DND-41 (cell line): ENCODE measurements around the gene KIFAP3.

Experiments used
- EZH2 ChIP-seq: IDR thresholded peaks from 3 replicates; pipeline ENCODE4 v1.6.1; 2012; ENCODE audit warnings: borderline replicate concordance, low read depth, mild to moderate bottlenecking, moderate library complexity, low read length, inconsistent platforms; ENCODE audit not compliant: severe bottlenecking
- TF ChIP-seq, protein P1 (sequence below): IDR thresholded peaks from 2 replicates; pipeline ENCODE4 v1.5.1; 2012; ENCODE audit warnings: borderline replicate concordance, low read length, moderate library complexity, mild to moderate bottlenecking; ENCODE audit not compliant: poor library complexity, severe bottlenecking; ENCODE audit errors: extremely low read depth

GRCh38 chr1:170076199-170076598 lies 1.7 kb upstream of the KIFAP3 start:
- TF ChIP-seq, protein P1, sequence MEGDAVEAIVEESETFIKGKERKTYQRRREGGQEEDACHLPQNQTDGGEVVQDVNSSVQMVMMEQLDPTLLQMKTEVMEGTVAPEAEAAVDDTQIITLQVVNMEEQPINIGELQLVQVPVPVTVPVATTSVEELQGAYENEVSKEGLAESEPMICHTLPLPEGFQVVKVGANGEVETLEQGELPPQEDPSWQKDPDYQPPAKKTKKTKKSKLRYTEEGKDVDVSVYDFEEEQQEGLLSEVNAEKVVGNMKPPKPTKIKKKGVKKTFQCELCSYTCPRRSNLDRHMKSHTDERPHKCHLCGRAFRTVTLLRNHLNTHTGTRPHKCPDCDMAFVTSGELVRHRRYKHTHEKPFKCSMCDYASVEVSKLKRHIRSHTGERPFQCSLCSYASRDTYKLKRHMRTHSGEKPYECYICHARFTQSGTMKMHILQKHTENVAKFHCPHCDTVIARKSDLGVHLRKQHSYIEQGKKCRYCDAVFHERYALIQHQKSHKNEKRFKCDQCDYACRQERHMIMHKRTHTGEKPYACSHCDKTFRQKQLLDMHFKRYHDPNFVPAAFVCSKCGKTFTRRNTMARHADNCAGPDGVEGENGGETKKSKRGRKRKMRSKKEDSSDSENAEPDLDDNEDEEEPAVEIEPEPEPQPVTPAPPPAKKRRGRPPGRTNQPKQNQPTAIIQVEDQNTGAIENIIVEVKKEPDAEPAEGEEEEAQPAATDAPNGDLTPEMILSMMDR = no peak
- TF ChIP-seq EZH2 = no peak
